PC-9 (cell line): Measurements from ENCODE around the gene ORC3. TPM values are rescaled to one million over a fixed set of nuclear protein-coding genes. Genes with fewer than 3 reads are reported as not detected.

Source experiments
- BruUV-seq: library from RNA; stranded (reverse); fragments of 400-500 nt; replicated peaks from 2 replicates; lab custom pipeline; 2021; lab: Mats Ljungman, UMichigan
- CTCF ChIA-PET: fragments of 300-600 bp; sonication (Branson Sonifier 250); formaldehyde crosslinking; loops from one replicate; lab custom pipeline; 2022; ENCODE audit warnings: antibody characterized with exemption; lab: Charles Lee
- POLR2A ChIA-PET: fragments of 300-600 bp; sonication (Branson Sonifier 250); formaldehyde crosslinking; loops from one replicate; lab custom pipeline; 2022; ENCODE audit warnings: antibody characterized with exemption; ENCODE audit not compliant: unreplicated experiment; lab: Charles Lee
- DNase-seq, 2 experiments: peaks; one replicate each; pipeline versions ENCODE4 v3.0.0 to v3.0.0-alpha.2; 2015 to 2022; ENCODE audit warnings: mixed read lengths in 1 of 2
- H2AFZ ChIP-seq: fragments of 200-600 bp; sonication (generic); 2 replicates; pipeline ENCODE4 v1.8.1; 2017; ENCODE audit warnings: antibody characterized with exemption
- H3F3A ChIP-seq: fragments of 200-600 bp; sonication (generic); 2 replicates; pipeline ENCODE4 v1.8.1; 2017; ENCODE audit warnings: antibody characterized with exemption, mild to moderate bottlenecking, low read depth; ENCODE audit not compliant: insufficient read depth
- H3K27ac ChIP-seq: fragments of 200-600 bp; sonication (generic); 2 replicates; pipeline ENCODE4 v1.6.1; 2016; ENCODE audit warnings: mixed run types
- H3K27me3 ChIP-seq: fragments of 200-600 bp; sonication (generic); 2 replicates; pipeline ENCODE4 v1.6.1; 2016; ENCODE audit warnings: low read depth, mixed run types; ENCODE audit not compliant: insufficient read depth
- H3K36me3 ChIP-seq: fragments of 200-600 bp; sonication (generic); 2 replicates; pipeline ENCODE4 v1.6.1; 2016; ENCODE audit warnings: low read depth, mixed run types
- H3K4me1 ChIP-seq: fragments of 200-600 bp; sonication (generic); replicated peaks from 2 replicates; pipeline ENCODE4 v1.6.1; 2016; ENCODE audit warnings: mixed run types; ENCODE audit not compliant: insufficient read depth
- H3K4me2 ChIP-seq: fragments of 200-600 bp; sonication (generic); 2 replicates; pipeline ENCODE4 v1.6.1; 2017; ENCODE audit warnings: mixed run types
- H3K4me3 ChIP-seq: fragments of 200-600 bp; sonication (generic); 2 replicates; pipeline ENCODE4 v1.6.1; 2016; ENCODE audit warnings: mixed run types
- H3K79me2 ChIP-seq: fragments of 200-600 bp; sonication (generic); 2 replicates; pipeline ENCODE4 v1.6.1; 2017; ENCODE audit warnings: low read depth, mixed run types
- H3K9me2 ChIP-seq: fragments of 200-600 bp; sonication (generic); 2 replicates; pipeline ENCODE4 v1.8.1; 2017; ENCODE audit warnings: mild to moderate bottlenecking; ENCODE audit not compliant: insufficient read depth
- H3K9me3 ChIP-seq: fragments of 200-600 bp; sonication (generic); 2 replicates; pipeline ENCODE4 v1.8.1; 2016; ENCODE audit warnings: low read depth; ENCODE audit not compliant: insufficient read depth
- H4K20me1 ChIP-seq: fragments of 200-600 bp; sonication (generic); 2 replicates; pipeline ENCODE4 v1.8.1; 2017; ENCODE audit not compliant: insufficient read depth
- CTCF ChIP-seq: fragments of 200-600 bp; sonication (generic); conservative IDR thresholded peaks from 2 replicates; pipeline ENCODE4 v1.6.1; 2017; ENCODE audit warnings: mixed run types, antibody characterized with exemption, mild to moderate bottlenecking, moderate library complexity
- EZH2 ChIP-seq: fragments of 200-600 bp; sonication (generic); IDR thresholded peaks from 2 replicates; pipeline ENCODE4 v1.8.0; 2017; ENCODE audit warnings: antibody characterized with exemption, low read depth
- intact Hi-C: fragments of 100-400 bp; cut with micrococcal nuclease; formaldehyde crosslinking; loops from one replicate; pipeline ENCODE4 v1.10.0; 2022; ENCODE audit not compliant: unreplicated experiment
- total RNA-seq: library from RNA; stranded (reverse); gene quantifications from 2 replicates; pipeline ENCODE4 v1.2.3, GENCODE V29; 2021

The ORC3 gene
- total RNA-seq, 1 experiment from 2014 or later = 24.3 TPM

GRCh38 chr6:87660226-87660911, 70.4 kb downstream of the ORC3 start:
- Histone ChIP-seq H4K20me1 (no peaks in the 10 kb centered on the region), H3K9me3 (no peaks in the 10 kb centered on the region), H3K4me2 (no peak overlapping the region), H2AFZ (no peak overlapping the region), H3K4me3 (no peak overlapping the region), H3K4me1 (no peaks in the 10 kb centered on the region), H3K9me2 (no peaks in the 10 kb centered on the region), H3K79me2 (no peaks in the 10 kb centered on the region), H3K36me3 (no peaks in the 10 kb centered on the region), H3K27ac (no peak overlapping the region), H3K27me3 (no peaks in the 10 kb centered on the region), H3F3A (no peaks in the 10 kb centered on the region)
- intact Hi-C loops = no loop called here
- CTCF ChIA-PET = no interaction called here
- TF ChIP-seq EZH2 (no peak), CTCF (no peak)
- BruUV-seq = no TSS peak
- POLR2A ChIA-PET = no interaction called here
- no peak for DNase-seq

GRCh38 chr6:87661016-87661415, 71.1 kb downstream of the ORC3 start:
- Histone ChIP-seq H2AFZ (no peak overlapping the region), H3K9me3 (no peaks in the 10 kb centered on the region), H3K79me2 (no peaks in the 10 kb centered on the region), H3K4me3 (no peak overlapping the region), H3K4me1 (no peaks in the 10 kb centered on the region), H3K27ac (no peak overlapping the region), H3K27me3 (no peaks in the 10 kb centered on the region), H3F3A (no peaks in the 10 kb centered on the region), H3K36me3 (no peaks in the 10 kb centered on the region), H4K20me1 (no peaks in the 10 kb centered on the region), H3K9me2 (no peaks in the 10 kb centered on the region), H3K4me2 (no peak overlapping the region)
- no TSS peak for BruUV-seq
- intact Hi-C loops = no loop called here
- no peak for DNase-seq
- ChIA-PET CTCF (no interaction called here), POLR2A (no interaction called here)
- no peak for TF ChIP-seq EZH2
- TF ChIP-seq CTCF = no peak

GRCh38 chr6:87661503-87661902, 71.6 kb downstream of the ORC3 start:
- POLR2A ChIA-PET = no interaction called here
- TF ChIP-seq CTCF = no peak
- no peak for TF ChIP-seq EZH2

More at GRCh38 chr6:87661503-87661902, 71.6 kb downstream of the ORC3 start:
- CTCF ChIA-PET = no interaction called here
- H3F3A ChIP-seq = no peaks in the 10 kb centered on the region
- no peaks in the 10 kb centered on the region for H3K36me3 ChIP-seq
- no peaks in the 10 kb centered on the region for H3K9me2 ChIP-seq
- no peak overlapping the region for H2AFZ ChIP-seq
- H3K79me2 ChIP-seq = no peaks in the 10 kb centered on the region
- no TSS peak for BruUV-seq
- no peak overlapping the region for H3K4me2 ChIP-seq
- intact Hi-C loops = no loop called here
- H3K4me3 ChIP-seq = no peak overlapping the region
- H3K4me1 ChIP-seq = no peaks in the 10 kb centered on the region
- H4K20me1 ChIP-seq = no peaks in the 10 kb centered on the region
- no peaks in the 10 kb centered on the region for H3K27me3 ChIP-seq
- DNase-seq = no peak
- no peak overlapping the region for H3K27ac ChIP-seq
- H3K9me3 ChIP-seq = no peaks in the 10 kb centered on the region
